K562 (cell line): ENCODE results near the gene ADAMTSL2. TPM values are rescaled to one million over a fixed set of nuclear protein-coding genes. Genes with fewer than 3 reads are reported as not detected.

ENCODE experiments used
- ATAC-seq: fragments of 200-7000 bp; cut with Tn5 transposase; 3 replicates; pipeline ENCODE4 v1.9.1; 2020; ENCODE audit warnings: moderate library complexity
- BruUV-seq: library from RNA; stranded (reverse); fragments of 400-500 nt; replicated peaks from 2 replicates; lab custom pipeline; 2021; lab: Mats Ljungman, UMichigan
- CTCF ChIA-PET: fragments of 300-600 bp; formaldehyde crosslinking; extraction: SDS; loops from one replicate; lab custom pipeline; 2021; ENCODE audit warnings: low intra/inter-chr PET ratio; lab: Yijun Ruan, JAX
- POLR2A ChIA-PET: fragments of 300-600, 350-650 bp; sonication (Branson Sonifier 250); formaldehyde crosslinking; extraction: SDS; loops from one replicate; lab custom pipeline; 2021; ENCODE audit warnings: antibody characterized with exemption, inconsistent platforms; lab: Yijun Ruan, JAX
- DNase-seq, 4 experiments: peaks; one replicate each; pipeline versions ENCODE4 v3.0.0 to v3.0.0-alpha.2; 2011 to 2018; ENCODE audit warnings: low spot score in 3 of 4, mixed read lengths in 3 of 4; ENCODE audit errors: extremely low read depth in 1 of 4
- FAIRE-seq: peaks from 2 replicates; lab custom pipeline; 2011; peaks lifted over from hg19 to GRCh38; lab: Jason Lieb, UNC
- H2AFZ ChIP-seq: 2 replicates; pipeline ENCODE4 v1.6.0; 2011; ENCODE audit warnings: low read depth, low read length, control low read depth, inconsistent platforms
- H3K27ac ChIP-seq: fragments of 200-600 bp; 3 replicates; pipeline ENCODE4 v1.8.0; 2011; ENCODE audit warnings: low read depth, mild to moderate bottlenecking, control low read depth, inconsistent platforms, low read length, moderate library complexity, mixed read lengths; ENCODE audit errors: extremely low read depth
- H3K27me3 ChIP-seq, 2 experiments: fragments of 300-600 bp in 1 of 2; 2 replicates in 1 of 2; 3 replicates in 1 of 2; pipeline versions ENCODE4 v1.6.0 to v1.8.0; 2011; ENCODE audit warnings: inconsistent platforms in 2 of 2, low read length in 2 of 2, mild to moderate bottlenecking in 1 of 2, mixed read lengths in 1 of 2, moderate library complexity in 1 of 2; ENCODE audit not compliant: control insufficient read depth in 2 of 2, insufficient read depth in 2 of 2
- H3K36me3 ChIP-seq: fragments of 300-600 bp; 3 replicates; pipeline ENCODE4 v1.8.0; 2011; ENCODE audit warnings: mild to moderate bottlenecking, low read length, inconsistent platforms; ENCODE audit not compliant: control insufficient read depth, insufficient read depth
- H3K4me1 ChIP-seq, 2 experiments: fragments of 200-600 bp in 1 of 2; replicated peaks in 1 of 2; 2 replicates in 1 of 2; 3 replicates in 1 of 2; pipeline versions ENCODE4 v1.5.1 to v1.8.0; 2011; ENCODE audit warnings: inconsistent platforms in 2 of 2, low read length in 2 of 2, mild to moderate bottlenecking in 1 of 2, mixed read lengths in 1 of 2, moderate library complexity in 1 of 2; ENCODE audit not compliant: control insufficient read depth in 2 of 2, insufficient read depth in 2 of 2
- H3K4me2 ChIP-seq: 2 replicates; pipeline ENCODE4 v1.6.1; 2011; ENCODE audit warnings: low read length, control low read depth, inconsistent platforms, mixed read lengths; ENCODE audit not compliant: insufficient read depth
- H3K4me3 ChIP-seq: fragments of 200-600 bp; sonication (generic), shearing (Covaris generic); 2 replicates; pipeline ENCODE4 v1.5.1; 2016; ENCODE audit warnings: control low read depth, inconsistent platforms
- H3K79me2 ChIP-seq: fragments of 200-600 bp; 3 replicates; pipeline ENCODE4 v1.8.0; 2011; ENCODE audit warnings: low read length, inconsistent platforms; ENCODE audit not compliant: control insufficient read depth, insufficient read depth
- H3K9ac ChIP-seq, 2 experiments: 2 replicates each; pipeline versions ENCODE4 v1.6.0 to v1.6.1; 2011; ENCODE audit warnings: low read depth in 2 of 2, low read length in 2 of 2, control low read depth in 1 of 2, inconsistent platforms in 1 of 2, mild to moderate bottlenecking in 1 of 2, mixed read lengths in 1 of 2; ENCODE audit not compliant: insufficient read depth in 1 of 2
- H3K9me1 ChIP-seq: one replicate; pipeline ENCODE4 v1.6.0; 2011; ENCODE audit warnings: inconsistent platforms, mild to moderate bottlenecking, low read length, moderate library complexity; ENCODE audit not compliant: control insufficient read depth, insufficient read depth
- H3K9me3 ChIP-seq: replicated peaks from 2 replicates; pipeline ENCODE4 v1.5.1; 2011; ENCODE audit warnings: low read depth, low read length, inconsistent platforms; ENCODE audit not compliant: control insufficient read depth, insufficient read depth
- H4K20me1 ChIP-seq: replicated peaks from 2 replicates; pipeline ENCODE4 v1.6.1; 2011; ENCODE audit warnings: low read length, inconsistent platforms, mixed read lengths; ENCODE audit not compliant: control insufficient read depth, insufficient read depth
- ATF4 ChIP-seq: fragments of 450-650 bp; formaldehyde crosslinking; IDR thresholded peaks from 2 replicates; pipeline ENCODE4 v1.4.0; 2022; ENCODE audit warnings: mild to moderate bottlenecking, moderate library complexity
- ERF ChIP-seq: fragments of 450-650 bp; formaldehyde crosslinking; IDR thresholded peaks from 2 replicates; pipeline ENCODE4 v1.4.0; 2020; ENCODE audit warnings: mild to moderate bottlenecking, mixed read lengths
- PCBP2 ChIP-seq: fragments of 200-400 bp; formaldehyde crosslinking; IDR thresholded peaks from 2 replicates; pipeline ENCODE4 v1.6.1; 2018; ENCODE audit warnings: low read length, low read depth, mild to moderate bottlenecking, moderate library complexity; ENCODE audit not compliant: poor library complexity, severe bottlenecking
- POLR2G ChIP-seq: fragments of 200-400 bp; formaldehyde crosslinking; IDR thresholded peaks from 2 replicates; pipeline ENCODE4 v1.6.1; 2017; ENCODE audit warnings: low read depth, mild to moderate bottlenecking, antibody characterized with exemption, low read length, moderate library complexity
- RBFOX2 ChIP-seq: fragments of 200-400 bp; formaldehyde crosslinking; IDR thresholded peaks from 2 replicates; pipeline ENCODE4 v1.6.1; 2017; ENCODE audit warnings: low read depth, mild to moderate bottlenecking, low read length, moderate library complexity
- UBTF ChIP-seq, 2 experiments: IDR thresholded peaks; 2 replicates each; pipeline ENCODE4 v1.6.1; 2012; ENCODE audit warnings: improper control_type of control experiment in 2 of 2, low read depth in 2 of 2, low read length in 2 of 2, borderline replicate concordance in 1 of 2
- ZNF253 ChIP-seq: fragments of 250-450 bp; sonication (Bioruptor Pico); conservative IDR thresholded peaks from 2 replicates; pipeline ENCODE4 v1.6.1; 2021; ENCODE audit warnings: mild to moderate bottlenecking
- WGBS: fragments of 100-300 bp; shearing (Covaris generic); methylation state at CpG from one replicate; pipeline ENCODE4 v1.1.6; 2016; ENCODE audit warnings: low coverage, mixed read lengths; ENCODE audit not compliant: insufficient coverage; ENCODE audit errors: missing lambda C conversion rate; 5-methylcytosine and 5-hydroxymethylcytosine counted together
- in situ Hi-C: fragments of 300-500 bp; cut with MboI; formaldehyde crosslinking; loops from 4 replicates; pipeline ENCODE4 v1.15.0; 2018; ENCODE audit warnings: inconsistent platforms, mixed read lengths
- intact Hi-C: fragments of 100-400 bp; cut with micrococcal nuclease; formaldehyde crosslinking; loops from 2 replicates; pipeline ENCODE4 v1.14.2; 2022
- polyA plus RNA-seq, 8 experiments: library from polyadenylated mRNA; depleted of rRNA in 4 of 8; stranded (reverse) in 5 of 8; unstranded in 3 of 8; fragments of >200 nt; fragmentation: Nextera tagmentation in 2 of 8; fragmentation: Illumina TruSeq in 1 of 8; extraction: Ambion mirVana in 2 of 8; extraction: Trizol in 1 of 8; gene quantifications; 2 replicates each; pipeline versions ENCODE4 v1.2.1 to v1.2.3, GENCODE V29; 2011 to 2014; ENCODE audit warnings: inconsistent platforms in 1 of 8, missing spikeins in 1 of 8
- total RNA-seq, 7 experiments: library from RNA; depleted of rRNA in 6 of 7; stranded (reverse); fragments of >200 nt in 6 of 7; fragmentation: Illumina TruSeq in 2 of 7; extraction: Trizol in 2 of 7; gene quantifications; 2 replicates each; pipeline versions ENCODE4 v1.2.1 to v1.2.3, GENCODE V29; 2011 to 2021; ENCODE audit warnings: low replicate concordance in 1 of 7

Gene ADAMTSL2
- total and polyA plus RNA-seq, 9 of the 15 experiments (the other 6 are each of a cell fraction or from before 2014, with no cell fraction given) = 0.04 TPM; not detected in 8

- no peak for TF ChIP-seq PCBP2
- TF ChIP-seq ATF4 (CRISPR knock-in tag) = no peak
- no peak for TF ChIP-seq POLR2G
- TF ChIP-seq ERF (CRISPR knock-in tag) = no peak
- no peak for TF ChIP-seq ZNF253
Measured at GRCh38 chr9:133553123-133553522, 18.6 kb downstream of the ADAMTSL2 start (continued).

DNA sequence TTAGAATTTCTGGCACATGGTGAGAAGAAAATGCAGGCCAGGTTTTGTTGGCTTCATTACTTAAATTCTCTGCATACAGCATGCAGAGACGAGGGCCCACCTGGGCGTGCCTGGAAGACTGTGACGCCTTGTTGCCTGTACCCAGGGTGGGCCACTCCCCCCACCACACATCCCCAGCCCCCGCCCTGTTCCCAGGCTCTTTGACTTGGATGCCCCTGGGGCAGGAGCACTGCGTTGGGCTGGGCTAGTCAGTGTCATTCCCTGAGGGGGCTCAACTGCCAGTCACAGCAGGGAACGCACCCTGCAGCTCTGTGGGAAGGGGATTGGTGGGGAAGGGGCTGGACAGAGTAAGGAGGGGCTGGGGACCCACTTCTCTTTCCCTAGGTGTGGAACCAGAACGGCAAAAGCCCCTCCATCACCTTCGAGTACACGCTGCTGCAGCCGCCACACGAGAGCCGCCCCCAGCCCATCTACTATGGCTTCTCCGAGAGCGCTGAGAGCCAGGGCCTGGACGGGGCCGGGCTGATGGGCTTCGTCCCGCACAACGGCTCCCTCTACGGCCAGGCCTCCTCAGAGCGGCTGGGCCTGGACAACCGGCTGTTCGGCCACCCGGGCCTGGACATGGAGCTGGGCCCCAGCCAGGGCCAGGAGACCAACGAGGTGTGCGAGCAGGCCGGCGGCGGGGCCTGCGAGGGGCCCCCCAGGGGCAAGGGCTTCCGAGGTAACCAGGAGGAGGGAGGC, 19.6 kb downstream of the ADAMTSL2 start:
- H3K27ac ChIP-seq = no peak overlapping the region
- intact Hi-C loops = no loop called here
- POLR2A ChIA-PET = no interaction called here
- no peaks in the 10 kb centered on the region for H3K9me3 ChIP-seq
- in situ Hi-C loops = no loop called here
- no peak overlapping the region for H3K4me2 ChIP-seq
- H3K9ac ChIP-seq = no peak overlapping the region
- TF ChIP-seq RBFOX2 = no peak
- TF ChIP-seq UBTF (IDR thresholded peaks at IDR 0.05; ENCODE audit: borderline replicate concordance in 1 of 2, low read depth in 2 of 2, low read length in 2 of 2) = 0 out of 4 replicates have a peak, but pooled peaks of 1 of the 2 experiments have one; percentile 26
- no peak overlapping the region for H2AFZ ChIP-seq
- no TSS peak for BruUV-seq
- peaks cover 8 to 61% of the 10 kb centered on the region in 2 experiments; a peak in 4 of 5 replicates for H3K27me3 ChIP-seq
- WGBS = 11% methylated on average over 24 of the region's 31 CpGs
- DNase-seq (no peak), ATAC-seq (no peak), FAIRE-seq (no peak)
- no peaks in the 10 kb centered on the region for H3K36me3 ChIP-seq
- CTCF ChIA-PET = interaction anchor here (0.6 kb wide), 1 partner anchor 41 kb away, joined by 3 read pairs; no protein-coding TSS in a partner anchor
- H3K9me1 ChIP-seq = peaks cover 2% of the 10 kb centered on the region
- H3K4me1 ChIP-seq = peaks cover 7 to 10% of the 10 kb centered on the region in 2 experiments; a peak in 3 of 5 replicates
- H4K20me1 ChIP-seq = no peaks in the 10 kb centered on the region; the same call in 1 of the 2 replicates
- no peaks in the 10 kb centered on the region for H3K79me2 ChIP-seq
- no peak overlapping the region for H3K4me3 ChIP-seq
